ENCODE measurements around the gene IGHMBP2. TPM values are rescaled to one million over a fixed set of nuclear protein-coding genes. Genes with fewer than 3 reads are reported as not detected.

IGHMBP2 gene
- total RNA-seq, 1 experiment from 2014 or later: 24.0 TPM

GRCh38 chr11:68956547-68957254 lies 53.0 kb downstream of the IGHMBP2 start:
- Histone ChIP-seq H4K20me1 (ENCODE audit: control insufficient read depth, insufficient read depth, insufficient read length) (no peaks in the 10 kb centered on the region), H3K9ac (ENCODE audit: extremely low read depth, insufficient read length, low read length) (no peak overlapping the region), H3K56ac (ENCODE audit: insufficient read length, low read depth, low read length) (no peak overlapping the region), H3K4ac (ENCODE audit: low read depth, low read length) (no peak overlapping the region), H2BK5ac (ENCODE audit: insufficient read length, low read length) (no peak overlapping the region), H3K27me3 (ENCODE audit: insufficient read depth, low read length) (no peaks in the 10 kb centered on the region), H2AFZ (ENCODE audit: low read length) (no peak overlapping the region), H3K79me1 (ENCODE audit: insufficient read depth, low read depth, low read length, poor library complexity, severe bottlenecking) (no peaks in the 10 kb centered on the region), H3K27ac (ENCODE audit: insufficient read length, low read depth, low read length) (no peak overlapping the region), H4K5ac (ENCODE audit: insufficient read length, low read depth, low read length) (no peak overlapping the region), H2BK20ac (ENCODE audit: low read depth, low read length, poor library complexity, severe bottlenecking) (no peak overlapping the region), H3K23ac (ENCODE audit: insufficient read length, low read depth, low read length) (no peak overlapping the region), H3K23me2 (ENCODE audit: insufficient read length, low read depth, low read length, poor library complexity, severe bottlenecking) (no peaks in the 10 kb centered on the region), H3K4me2 (ENCODE audit: insufficient read depth, insufficient read length, low read length) (no peak overlapping the region), H2BK12ac (ENCODE audit: insufficient read length, low read depth, low read length) (no peak overlapping the region), H3K14ac (ENCODE audit: insufficient read depth, low read length) (no peak overlapping the region; the same call in 1 of the 2 replicates), H2AK5ac (ENCODE audit: insufficient read length, low read length) (no peak overlapping the region), H2BK120ac (ENCODE audit: low read depth, low read length, poor library complexity, severe bottlenecking) (no peak overlapping the region), H4K8ac (replicated peaks; ENCODE audit: insufficient read length, low read depth, low read length) (no peak overlapping the region), H3K4me1 (ENCODE audit: insufficient read depth, low read length) (no peaks in the 10 kb centered on the region; the same call in 1 of the 2 replicates), H3K18ac (ENCODE audit: insufficient read length, low read depth, low read length) (no peak overlapping the region), H3K79me2 (ENCODE audit: insufficient read depth, low read length) (no peaks in the 10 kb centered on the region), H4K91ac (ENCODE audit: insufficient read length, low read depth, low read length) (no peak overlapping the region), H2BK15ac (ENCODE audit: low read depth, low read length) (no peak overlapping the region), H3K9me3 (ENCODE audit: control insufficient read depth, low read depth, low read length) (no peaks in the 10 kb centered on the region), H3T11ph (ENCODE audit: low read length) (no peak overlapping the region)
- no peak for TF ChIP-seq CTCF (conservative IDR thresholded peaks at IDR 0.05)
- no peak for DNase-seq
- Mint-ChIP-seq H3K27ac (no peak overlapping the region), H3K4me1 (peaks cover 4 to 15% of the 10 kb centered on the region in 2 experiments; a peak in 3 of 4 replicates), H3K36me3 (ENCODE audit: insufficient read depth in 1 of 3, low read depth in 3 of 3) (no peaks in the 10 kb centered on the region), H3K9me3 (no peaks in the 10 kb centered on the region; a peak in 1 of 5 replicates), H3K4me3 (no peak overlapping the region), H3K27me3 (ENCODE audit: low read depth) (no peaks in the 10 kb centered on the region; the same call in 1 of the 2 replicates)
- WGBS (ENCODE audit: extremely low coverage, insufficient read length, low lambda C conversion rate): no CpG with 5 or more reads among the region's 12 CpGs
